AG04450 (cell line): ENCODE measurements around the gene SEPTIN8. TPM values are rescaled to one million over a fixed set of nuclear protein-coding genes. Genes with fewer than 3 reads are reported as not detected.

Experiments used
- CTCF ChIA-PET: fragments of 300-600, 350-600 bp; formaldehyde crosslinking; extraction: SDS; loops from one replicate; lab custom pipeline; 2022; ENCODE audit warnings: antibody characterized with exemption, inconsistent platforms; lab: Charles Lee
- POLR2A ChIA-PET: fragments of 350-600 bp; formaldehyde crosslinking; extraction: SDS; loops from one replicate; lab custom pipeline; 2021; ENCODE audit warnings: antibody characterized with exemption, inconsistent platforms; lab: Yijun Ruan, JAX
- DNase-seq: peaks from one replicate; pipeline ENCODE4 v3.0.0-alpha.2; 2011; ENCODE audit warnings: low read depth, low spot score
- H3K27ac ChIP-seq: one replicate; pipeline ENCODE4 v1.5.1; 2012; ENCODE audit warnings: low read depth, low read length, control low read depth
- H3K27me3 ChIP-seq: one replicate; pipeline ENCODE4 v1.6.0; 2012; ENCODE audit warnings: low read length; ENCODE audit not compliant: control insufficient read depth, insufficient read depth
- H3K4me3 ChIP-seq: 2 replicates; pipeline ENCODE4 v1.5.1; 2011; ENCODE audit warnings: mild to moderate bottlenecking, low read depth, low read length, control low read depth
- H3K9me3 ChIP-seq: 2 replicates; pipeline ENCODE4 v1.5.1; 2012; ENCODE audit warnings: low read length; ENCODE audit not compliant: control insufficient read depth, insufficient read depth
- polyA plus RNA-seq: library from polyadenylated mRNA; depleted of rRNA; stranded (reverse); fragments of >200 nt; gene quantifications from 2 replicates; pipeline ENCODE4 v1.2.3, GENCODE V29; 2011
- TF ChIP-seq, protein P1 (sequence below): IDR thresholded peaks from 2 replicates; pipeline ENCODE4 v1.5.1; 2011; ENCODE audit warnings: low read depth, low read length, control low read depth, inconsistent platforms

SEPTIN8 gene
- polyA plus RNA-seq, 1 experiment, result 62.4 TPM

GRCh38 chr5:132780577-132780976 lies 3.5 kb upstream of the SEPTIN8 start:
- TF ChIP-seq, protein P1, sequence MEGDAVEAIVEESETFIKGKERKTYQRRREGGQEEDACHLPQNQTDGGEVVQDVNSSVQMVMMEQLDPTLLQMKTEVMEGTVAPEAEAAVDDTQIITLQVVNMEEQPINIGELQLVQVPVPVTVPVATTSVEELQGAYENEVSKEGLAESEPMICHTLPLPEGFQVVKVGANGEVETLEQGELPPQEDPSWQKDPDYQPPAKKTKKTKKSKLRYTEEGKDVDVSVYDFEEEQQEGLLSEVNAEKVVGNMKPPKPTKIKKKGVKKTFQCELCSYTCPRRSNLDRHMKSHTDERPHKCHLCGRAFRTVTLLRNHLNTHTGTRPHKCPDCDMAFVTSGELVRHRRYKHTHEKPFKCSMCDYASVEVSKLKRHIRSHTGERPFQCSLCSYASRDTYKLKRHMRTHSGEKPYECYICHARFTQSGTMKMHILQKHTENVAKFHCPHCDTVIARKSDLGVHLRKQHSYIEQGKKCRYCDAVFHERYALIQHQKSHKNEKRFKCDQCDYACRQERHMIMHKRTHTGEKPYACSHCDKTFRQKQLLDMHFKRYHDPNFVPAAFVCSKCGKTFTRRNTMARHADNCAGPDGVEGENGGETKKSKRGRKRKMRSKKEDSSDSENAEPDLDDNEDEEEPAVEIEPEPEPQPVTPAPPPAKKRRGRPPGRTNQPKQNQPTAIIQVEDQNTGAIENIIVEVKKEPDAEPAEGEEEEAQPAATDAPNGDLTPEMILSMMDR, result no peak
- CTCF ChIA-PET, result interaction anchor here (1.5 kb wide), 1 partner anchor 12 kb away, joined by 3 read pairs; no protein-coding TSS in a partner anchor
- no peaks in the 10 kb centered on the region for H3K9me3 ChIP-seq
- no peaks in the 10 kb centered on the region for H3K27me3 ChIP-seq
- H3K27ac ChIP-seq, result no peak overlapping the region
- POLR2A ChIA-PET, result no interaction called here
- DNase-seq, result no peak
- no peak overlapping the region for H3K4me3 ChIP-seq

- Histone ChIP-seq H3K27ac (no peak overlapping the region), H3K4me3 (no peak overlapping the region), H3K9me3 (no peaks in the 10 kb centered on the region), H3K27me3 (no peaks in the 10 kb centered on the region)
- CTCF ChIA-PET, result no interaction called here
- TF ChIP-seq, protein P1, result no peak
- no peak for DNase-seq
- POLR2A ChIA-PET, result no interaction called here
These were observed 2.9 kb upstream of the SEPTIN8 start for GRCh38 chr5:132779961-132780360.

GRCh38 chr5:132778856-132779255 lies 1.8 kb upstream of the SEPTIN8 start:
- TF ChIP-seq, protein P1, result no peak
- ChIA-PET CTCF (interaction anchor here (1.9 kb wide), 1 partner anchor 41 kb away, joined by 11 read pairs; no protein-coding TSS in a partner anchor), POLR2A (no interaction called here)
- no peak for DNase-seq
- no peak overlapping the region for H3K27ac ChIP-seq
- H3K27me3 ChIP-seq, result no peaks in the 10 kb centered on the region
- H3K9me3 ChIP-seq, result no peaks in the 10 kb centered on the region
- H3K4me3 ChIP-seq, result no peak overlapping the region

GRCh38 chr5:132778129-132778528 lies 1.1 kb upstream of the SEPTIN8 start:
- no peak overlapping the region for H3K27ac ChIP-seq
- H3K4me3 ChIP-seq, result peak overlapping the region; percentile 79

GRCh38 chr5:132776938-132777208 lies 166 bp downstream of the SEPTIN8 start:
- TF ChIP-seq, protein P1, result no peak

More at GRCh38 chr5:132778129-132778528, 1.1 kb upstream of the SEPTIN8 start:
- POLR2A ChIA-PET, result no interaction called here
- H3K9me3 ChIP-seq, result no peaks in the 10 kb centered on the region
- CTCF ChIA-PET, result interaction anchor here (1.9 kb wide), 1 partner anchor 42 kb away, joined by 11 read pairs; no protein-coding TSS in a partner anchor
- TF ChIP-seq, protein P1, result no peak
- no peaks in the 10 kb centered on the region for H3K27me3 ChIP-seq
- DNase-seq, result no peak

More at GRCh38 chr5:132776938-132777208, 166 bp downstream of the SEPTIN8 start:
- DNase-seq, result no peak
- ChIA-PET POLR2A (interaction anchor here (0.7 kb wide), 1 partner anchor 350 kb away, joined by 3 read pairs; no protein-coding TSS in a partner anchor), CTCF (no interaction called here)
- no peaks in the 10 kb centered on the region for H3K27me3 ChIP-seq
- H3K4me3 ChIP-seq, result peak overlapping the region; percentile 79
- no peaks in the 10 kb centered on the region for H3K9me3 ChIP-seq
- H3K27ac ChIP-seq, result no peak overlapping the region
